Loucy (cell line): ENCODE data around the gene COL1A1.

Source experiments
- CTCF ChIP-seq: fragments of 200-600 bp; sonication (generic); conservative IDR thresholded peaks from 2 replicates; pipeline ENCODE4 v1.5.1; 2014; ENCODE audit warnings: mild to moderate bottlenecking, antibody characterized with exemption, low read length
- EZH2phosphoT487 ChIP-seq: fragments of 200-600 bp; IDR thresholded peaks from 2 replicates; pipeline ENCODE4 v1.6.1; 2018; ENCODE audit warnings: antibody characterized with exemption, mild to moderate bottlenecking, moderate library complexity, borderline replicate concordance

DNA sequence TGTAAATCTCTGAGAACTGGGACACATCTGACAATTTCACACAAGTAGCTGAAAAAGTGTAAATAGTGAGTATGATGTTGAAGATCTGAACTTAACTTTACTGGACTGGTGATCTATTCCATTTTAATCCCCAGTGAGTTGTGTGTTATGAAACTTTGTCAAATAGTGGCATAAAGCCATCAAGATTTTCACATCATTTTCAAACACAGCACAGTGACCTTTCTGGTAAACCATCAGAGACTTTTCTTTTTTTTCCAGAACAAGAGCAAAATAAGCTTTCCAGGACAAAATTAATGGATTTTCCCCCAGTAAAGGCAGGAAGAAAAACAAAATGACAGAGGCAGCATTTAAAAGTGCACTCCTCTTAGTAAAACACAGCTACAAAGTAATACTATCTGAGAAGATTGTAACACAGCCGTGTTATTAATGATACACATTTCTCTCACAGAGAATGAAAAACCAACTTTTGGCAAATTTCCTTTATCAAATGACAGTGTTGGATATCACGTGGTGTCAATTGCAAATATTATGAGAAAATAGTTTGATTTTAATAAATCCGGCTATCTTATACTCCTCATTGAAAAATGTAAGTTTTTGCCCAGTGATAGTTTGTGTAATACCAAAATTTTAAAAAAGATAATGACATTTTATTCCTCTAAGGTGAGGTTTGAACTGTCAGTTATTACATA lies 16.8 kb upstream of the COL1A1 start:
- TF ChIP-seq CTCF (no peak), EZH2phosphoT487 (no peak)
